Left lung (tissue), 10 donors: Measurements from ENCODE around the gene DISC1. TPM values are rescaled to one million over a fixed set of nuclear protein-coding genes. Genes with fewer than 3 reads are reported as not detected.
"Not testable (repeated sequence)": the region's sequence is repeated elsewhere in the genome, so short reads cannot be mapped to it uniquely, and the experiment has no call there.

Source experiments
- ATAC-seq: fragments of 200-7000 bp; cut with Tn5 transposase; one replicate; pipeline ENCODE4 v1.9.1; 2020; ENCODE audit warnings: moderate library complexity
- DNase-seq, 4 donors: peaks; one replicate each; pipeline ENCODE4 v3.0.0-alpha.2; 2013 to 2020
- H3K27ac ChIP-seq, 2 donors: fragments of 200-600 bp; sonication (generic) in 1 of 2; one replicate each; pipeline versions ENCODE4 v1.5.0 to v1.8.0; 2020 to 2021
- H3K27me3 ChIP-seq, 2 donors: fragments of 200-600 bp; sonication (generic) in 1 of 2; one replicate each; pipeline versions ENCODE4 v1.5.0 to v1.8.0; 2020 to 2021
- H3K36me3 ChIP-seq, 2 donors: fragments of 200-600 bp; sonication (generic) in 1 of 2; one replicate each; pipeline versions ENCODE4 v1.5.0 to v1.8.0; 2020 to 2021
- H3K4me1 ChIP-seq, 2 donors: fragments of 200-600 bp; one replicate each; pipeline ENCODE4 v1.8.0; 2021
- H3K4me3 ChIP-seq, 2 donors: fragments of 200-600 bp; sonication (generic) in 1 of 2; one replicate each; pipeline versions ENCODE4 v1.5.0 to v1.8.0; 2020 to 2021; ENCODE audit warnings: mild to moderate bottlenecking in 1 of 2
- H3K9me3 ChIP-seq, 2 donors: fragments of 200-600 bp; sonication (generic) in 1 of 2; one replicate each; pipeline versions ENCODE4 v1.5.0 to v1.8.0; 2020 to 2021
- CTCF ChIP-seq, 2 donors: fragments of 200-600 bp; sonication (generic) in 1 of 2; IDR thresholded peaks; one replicate each; pipeline versions ENCODE4 v1.5.0 to v1.8.0; 2021; ENCODE audit warnings: antibody characterized with exemption in 2 of 2
- intact Hi-C, 2 donors: fragments of 100-400 bp; cut with DNase I; formaldehyde crosslinking; loops; one replicate each; pipeline versions ENCODE4 v1.11.2 to v1.14.2; 2022
- polyA plus RNA-seq, 6 donors: library from polyadenylated mRNA; unstranded; fragments of 120-200 nt; gene quantifications; one replicate each; pipeline ENCODE4 v1.2.1, GENCODE V29; 2013; ENCODE audit not compliant: insufficient read length in 6 of 6
- total RNA-seq, 2 donors: library from RNA; stranded (reverse); fragmentation: NEBNext Ultra II Directional; extraction: Animal tissue kit (Norgen Biotek cat#: 25700); gene quantifications; one replicate each; pipeline ENCODE4 v1.2.1, GENCODE V29; 2021
- donor health status: DM: no; HTN: yes; CAD: no.
- donor health status: DM: no; HTN: no; CAD: no.

Gene DISC1
- total and polyA plus RNA-seq, 8 donors: 3.9 to 11.7 (median 10.5) TPM

DNA sequence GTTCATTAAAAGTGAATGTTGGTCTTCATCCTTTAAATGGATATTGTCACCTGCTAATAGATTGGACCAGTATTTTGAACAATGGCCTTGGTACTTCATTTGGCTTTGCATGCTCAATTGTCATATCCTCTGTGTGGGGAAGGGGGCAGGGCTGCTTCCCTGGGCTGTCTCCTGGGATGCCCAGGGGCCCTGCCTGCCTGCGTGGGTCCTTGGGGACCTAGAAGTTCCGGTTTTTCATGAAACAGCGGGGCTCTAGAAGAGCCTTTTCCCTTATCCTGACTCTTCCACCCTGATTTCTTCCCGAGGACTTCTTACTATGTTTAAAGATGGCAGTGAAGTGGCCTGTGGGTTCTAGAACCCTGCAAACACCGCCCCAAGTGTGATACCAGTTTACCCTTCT, 97.5 kb downstream of the DISC1 start:
- DNase-seq (no peak), ATAC-seq (no peak)
- H3K27me3 ChIP-seq: no peaks in the 10 kb centered on the region
- no peak overlapping the region for H3K4me3 ChIP-seq
- H3K4me1 ChIP-seq: peaks cover 0 to 9% of the 10 kb centered on the region in 2 donors
- H3K9me3 ChIP-seq: no peaks in the 10 kb centered on the region
- no peaks in the 10 kb centered on the region for H3K36me3 ChIP-seq
- H3K27ac ChIP-seq: no peak overlapping the region
- no peak for TF ChIP-seq CTCF (IDR thresholded peaks at IDR 0.05)
- intact Hi-C loops: no loop called here

GRCh38 chr1:231724876-231725647, 98.5 kb downstream of the DISC1 start:
- Histone ChIP-seq H3K36me3 (no peaks in the 10 kb centered on the region), H3K27me3 (no peaks in the 10 kb centered on the region), H3K4me3 (no peak overlapping the region), H3K27ac (no peak overlapping the region), H3K4me1 (peaks cover 0 to 9% of the 10 kb centered on the region in 2 donors), H3K9me3 (no peaks in the 10 kb centered on the region)
- DNase-seq: peak in 1 of 4 donors; percentile 27
- peak; percentile 65 for ATAC-seq
- TF ChIP-seq CTCF (IDR thresholded peaks at IDR 0.05): peak in 1 of 2 donors; percentile 39
- intact Hi-C loops: no loop called here

GRCh38 chr1:231727171-231727570, 100.6 kb downstream of the DISC1 start:
- intact Hi-C loops: no loop called here
- H3K36me3 ChIP-seq: no peaks in the 10 kb centered on the region
- no peak for TF ChIP-seq CTCF (IDR thresholded peaks at IDR 0.05)
- DNase-seq: no peak
- no peak for ATAC-seq
- no peak overlapping the region for H3K27ac ChIP-seq
- H3K4me3 ChIP-seq: no peak overlapping the region
- H3K9me3 ChIP-seq: no peaks in the 10 kb centered on the region
- no peaks in the 10 kb centered on the region for H3K27me3 ChIP-seq
- H3K4me1 ChIP-seq: peaks cover 0 to 9% of the 10 kb centered on the region in 2 donors

GRCh38 chr1:231728987-231729386, 102.4 kb downstream of the DISC1 start:
- H3K4me3 ChIP-seq, H3K27me3 ChIP-seq, H3K4me1 ChIP-seq, intact Hi-C loops, H3K27ac ChIP-seq, ATAC-seq, H3K9me3 ChIP-seq, DNase-seq, H3K36me3 ChIP-seq: not testable (repeated sequence)

GRCh38 chr1:231729544-231729943, 103.0 kb downstream of the DISC1 start:
- intact Hi-C loops: no loop called here

More at GRCh38 chr1:231729544-231729943, 103.0 kb downstream of the DISC1 start:
- no peak for TF ChIP-seq CTCF (IDR thresholded peaks at IDR 0.05)
- H3K4me3 ChIP-seq: no peak overlapping the region
- H3K27ac ChIP-seq: no peak overlapping the region
- H3K9me3 ChIP-seq: no peaks in the 10 kb centered on the region
- no peak for ATAC-seq
- H3K36me3 ChIP-seq: no peaks in the 10 kb centered on the region
- no peak for DNase-seq
- no peaks in the 10 kb centered on the region for H3K27me3 ChIP-seq
- peaks cover 0 to 9% of the 10 kb centered on the region in 2 donors for H3K4me1 ChIP-seq
